MM.1S (cell line): ENCODE data around the gene CLDN34.

Experiments
- CTCF ChIP-seq: fragments of 300-600 bp; sonication (generic); IDR thresholded peaks from 2 replicates; pipeline ENCODE4 v1.5.1; 2016; ENCODE audit warnings: antibody characterized with exemption, low read length, mixed read lengths
- EZH2phosphoT487 ChIP-seq: fragments of 300-600 bp; sonication (generic); IDR thresholded peaks from 2 replicates; pipeline ENCODE4 v1.6.1; 2018; ENCODE audit warnings: antibody characterized with exemption, low read length

GRCh38 chrX:9952300-9952699 is 14.9 kb upstream of the CLDN34 start:
- no peak for TF ChIP-seq CTCF
- TF ChIP-seq EZH2phosphoT487, result no peak
